ENCODE data around the gene CBLB.

The CBLB gene

DNA sequence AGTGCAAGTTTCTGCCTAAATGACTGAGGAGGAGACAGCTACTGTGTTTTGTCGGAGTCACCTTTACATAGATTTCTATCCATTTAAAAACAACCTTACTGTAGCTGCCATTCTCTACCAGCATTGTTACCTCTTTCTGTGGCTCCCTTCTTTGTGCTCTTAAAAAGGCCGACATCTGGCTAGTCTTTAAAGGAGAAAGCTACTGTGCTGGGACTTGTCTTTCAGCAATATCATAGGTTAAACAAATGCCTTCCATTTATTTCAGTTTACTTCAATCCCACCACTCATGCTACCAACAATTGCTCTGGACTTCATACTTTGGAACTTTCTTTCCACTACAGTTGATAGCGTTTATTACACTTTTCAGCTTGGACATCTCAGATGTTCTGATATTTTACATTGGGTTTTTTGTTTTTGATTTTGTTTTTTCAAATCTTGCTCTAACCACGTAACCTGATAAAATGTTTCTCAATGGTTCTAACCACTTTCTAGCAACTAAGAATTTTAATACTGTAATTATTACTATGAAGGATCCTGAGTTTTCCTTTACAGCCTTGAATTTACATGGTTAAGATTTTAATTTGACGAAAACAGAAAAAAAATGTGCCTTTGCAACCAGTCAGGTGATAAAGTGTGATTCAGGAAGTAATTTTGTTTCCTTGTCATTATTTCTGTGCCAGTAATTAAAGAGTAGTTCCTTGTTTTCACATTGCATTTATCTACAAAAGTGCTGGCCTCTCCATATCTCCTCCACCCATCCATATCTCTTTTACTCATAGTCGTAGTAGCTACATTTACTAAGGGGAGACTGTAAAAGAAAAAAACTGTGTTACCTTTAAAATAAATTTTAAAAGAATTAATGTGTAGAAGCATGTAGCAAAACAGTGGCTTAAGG, 1.3 kb upstream of the CBLB start:
- DNase-seq, result no peak

DNA sequence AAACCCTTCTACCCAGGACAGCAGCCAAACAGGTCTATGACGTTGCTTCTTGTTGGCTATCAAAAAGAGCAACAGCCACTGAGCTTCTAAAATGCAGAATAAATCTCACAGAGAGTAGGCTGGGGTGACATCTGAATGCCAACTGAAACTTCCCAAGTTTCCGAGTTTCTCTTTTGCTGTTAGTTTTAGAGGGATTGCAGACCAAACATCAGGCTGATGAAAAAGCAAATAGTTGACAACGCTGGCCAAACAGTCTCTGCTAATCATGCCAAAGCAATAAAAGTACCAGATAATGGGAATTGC, 670 bp upstream of the CBLB start:
- DNase-seq, result no peak

DNA sequence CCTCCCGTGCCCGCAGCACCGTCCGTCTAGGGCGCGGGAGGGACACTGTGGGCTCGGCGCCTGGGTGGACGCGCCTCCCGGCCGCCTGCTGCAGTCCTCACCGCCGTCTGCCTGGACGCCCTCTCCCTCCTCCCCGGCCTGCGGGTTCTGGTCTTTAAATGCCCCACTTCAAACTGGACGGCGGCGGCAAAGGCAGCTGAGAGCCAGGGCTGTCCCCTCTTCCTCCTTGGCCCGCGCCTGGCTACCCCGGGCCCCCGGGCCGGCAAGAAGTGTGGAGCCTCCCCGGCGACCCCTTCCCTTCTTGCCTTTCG, 426 bp downstream of the CBLB start:
- DNase-seq, result peak; percentile 24

DNA sequence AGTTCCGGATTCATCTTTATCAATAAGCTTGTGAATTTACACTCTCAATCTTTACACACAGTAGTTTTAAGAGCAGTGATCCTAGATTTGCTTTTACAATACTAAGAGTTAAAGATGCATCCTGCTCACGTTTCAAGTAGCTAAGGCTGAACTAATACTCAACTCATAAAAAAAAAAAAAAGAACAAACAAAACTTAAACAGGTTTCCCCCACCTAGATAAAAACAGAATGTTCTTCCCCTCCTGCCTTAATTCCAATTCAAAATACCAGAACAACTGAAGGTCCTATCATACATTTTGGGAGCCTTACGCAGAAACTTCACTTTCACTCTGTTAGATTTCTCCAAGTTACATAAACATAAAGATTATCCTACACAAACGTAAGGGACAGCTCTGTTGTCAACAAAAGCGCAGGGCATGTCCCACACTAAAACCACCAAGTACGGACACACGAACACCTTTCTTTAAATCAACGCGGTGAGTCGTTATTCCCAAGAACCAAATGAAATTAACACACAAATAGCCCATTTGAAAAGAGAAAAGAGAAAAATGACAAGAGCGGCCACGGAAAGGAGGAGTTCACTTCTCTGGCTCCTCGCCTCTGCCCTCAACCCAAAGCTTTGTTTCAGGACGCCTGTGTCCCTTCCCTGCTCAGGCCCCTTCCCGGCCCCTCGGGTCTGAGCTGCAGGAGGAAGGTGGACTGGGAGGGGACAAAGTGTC, 941 bp downstream of the CBLB start:
- DNase-seq, result no peak

DNA sequence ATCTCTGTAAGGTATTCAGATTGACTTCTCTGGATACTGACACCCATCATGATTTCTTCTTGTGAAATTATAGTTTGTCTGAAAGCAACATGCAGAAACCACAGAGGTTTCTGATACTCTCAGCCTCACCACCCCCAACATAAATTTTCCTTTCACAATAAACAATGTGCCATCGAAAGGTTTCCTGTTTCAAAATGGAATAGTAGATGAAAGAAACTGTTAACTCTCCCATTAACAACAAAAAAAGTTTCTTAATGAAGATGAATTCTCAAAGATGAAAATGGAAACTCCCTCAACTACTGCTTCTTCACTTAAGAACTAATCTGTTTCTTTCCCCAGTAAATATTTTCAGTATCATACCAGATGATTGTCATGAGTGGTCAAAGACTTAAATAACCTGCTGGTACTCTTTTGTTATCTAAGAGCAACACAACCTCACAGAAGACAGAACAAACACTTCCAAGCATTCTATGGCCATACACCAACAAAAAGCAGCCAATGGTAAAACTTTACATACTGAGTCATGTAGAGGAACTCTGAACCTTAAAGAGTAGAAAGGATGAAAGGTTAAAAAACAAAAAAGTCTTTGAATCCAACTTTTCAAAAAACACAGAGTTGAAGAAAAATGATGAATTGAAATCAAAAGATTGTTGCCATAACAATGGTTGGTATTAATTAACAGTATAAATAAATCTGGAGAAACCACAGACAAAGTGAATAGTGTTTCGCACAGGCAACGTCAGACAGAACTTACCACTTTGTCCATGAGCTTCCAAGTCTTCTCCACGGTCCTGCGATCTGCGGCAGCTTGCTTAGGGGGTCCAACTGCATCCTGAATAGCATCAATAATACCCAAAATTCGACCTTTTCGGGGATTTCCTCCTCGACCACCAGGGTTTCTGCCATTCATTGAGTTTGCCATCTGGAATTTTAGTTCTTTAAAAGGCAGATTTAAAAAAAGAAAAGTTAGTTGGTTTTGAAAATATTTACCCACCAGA, 1.9 kb downstream of the CBLB start:
- DNase-seq, result peak; percentile 17

DNA sequence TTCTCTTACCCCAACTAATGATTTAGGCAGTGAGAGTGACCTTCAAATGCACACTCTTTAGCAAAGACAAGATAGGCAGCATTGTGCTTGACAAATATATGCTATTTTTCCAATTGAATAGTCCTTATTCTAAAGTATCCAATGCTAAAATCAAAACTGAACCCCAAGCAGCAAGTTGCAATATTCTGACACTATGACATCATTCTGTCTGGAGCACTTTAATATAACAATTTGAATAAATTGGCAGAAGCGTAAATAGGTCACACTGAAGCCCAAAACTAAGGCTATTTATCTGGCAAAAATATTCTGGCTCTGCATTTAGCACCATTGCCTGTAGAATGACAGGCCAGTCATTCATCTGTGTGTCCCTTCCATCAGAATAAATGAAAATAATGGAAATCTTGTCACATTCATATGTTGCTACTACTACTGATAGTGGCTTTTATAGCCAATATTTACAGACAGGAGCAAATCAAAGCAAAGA, 2.9 kb downstream of the CBLB start:
- DNase-seq, result no peak

DNA sequence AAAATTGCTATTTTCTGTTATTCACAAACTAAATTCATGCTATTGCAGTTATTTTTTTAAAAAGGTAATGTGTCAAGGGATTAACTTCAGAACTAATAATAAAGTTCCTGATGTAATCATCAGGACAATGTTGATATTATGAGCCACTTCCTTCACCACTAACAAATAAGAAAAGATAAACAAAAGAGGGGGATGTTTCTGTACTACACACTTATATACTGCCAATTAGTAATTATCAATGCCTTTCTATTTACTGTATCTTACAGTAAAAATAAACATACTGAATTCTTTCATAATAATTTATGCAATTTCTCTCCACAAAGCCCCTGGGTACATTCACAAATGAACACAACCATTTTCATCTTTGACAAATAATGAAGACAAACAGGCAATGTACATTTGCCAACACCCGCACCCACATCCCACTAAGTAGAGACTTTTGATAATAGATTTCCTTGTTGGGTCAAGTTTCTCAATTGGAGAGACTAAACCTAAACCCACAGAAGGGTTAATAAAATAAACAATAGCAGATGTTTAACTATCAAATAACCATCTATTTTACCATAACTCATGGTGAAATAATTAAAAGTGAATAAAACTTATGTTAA, 3.7 kb downstream of the CBLB start:
- no peak for DNase-seq

DNA sequence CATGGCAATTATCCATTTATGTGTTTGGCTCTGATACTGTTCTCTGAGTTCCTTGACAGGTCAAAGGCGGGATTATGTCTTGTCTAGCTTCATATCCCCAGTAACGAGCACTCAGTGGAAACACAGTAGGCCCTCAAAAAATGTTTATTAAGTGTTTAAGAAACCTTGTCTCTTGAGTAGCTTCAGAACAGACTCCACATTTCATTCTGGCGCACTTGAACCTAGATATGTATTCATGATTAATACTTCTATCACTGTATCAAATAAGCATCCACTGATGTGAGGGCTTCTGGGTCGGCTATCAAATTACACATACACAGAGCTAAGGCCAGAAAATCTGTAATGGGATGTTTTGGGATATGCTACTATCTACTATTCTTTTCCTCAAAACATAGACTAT, 4.6 kb downstream of the CBLB start:
- no peak for DNase-seq

DNA sequence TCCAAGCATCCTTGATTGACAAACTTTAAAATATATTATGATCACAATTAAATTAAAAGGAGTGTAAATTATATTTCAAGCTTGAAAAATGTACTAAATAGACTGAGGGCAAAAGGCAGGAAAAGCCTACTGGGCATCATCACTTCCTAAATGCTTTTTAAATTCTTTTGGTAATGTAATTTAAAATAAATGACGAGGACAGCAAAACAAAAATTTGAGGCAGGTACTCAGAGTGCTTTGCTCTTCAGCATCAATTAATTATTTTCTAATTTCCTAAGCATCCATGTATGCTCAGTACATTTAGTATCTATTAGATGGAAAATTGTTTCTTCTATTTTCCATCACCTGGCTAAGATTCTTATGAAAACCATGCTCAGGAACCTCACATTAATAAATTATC, 5.2 kb downstream of the CBLB start:
- no peak for DNase-seq

DNA sequence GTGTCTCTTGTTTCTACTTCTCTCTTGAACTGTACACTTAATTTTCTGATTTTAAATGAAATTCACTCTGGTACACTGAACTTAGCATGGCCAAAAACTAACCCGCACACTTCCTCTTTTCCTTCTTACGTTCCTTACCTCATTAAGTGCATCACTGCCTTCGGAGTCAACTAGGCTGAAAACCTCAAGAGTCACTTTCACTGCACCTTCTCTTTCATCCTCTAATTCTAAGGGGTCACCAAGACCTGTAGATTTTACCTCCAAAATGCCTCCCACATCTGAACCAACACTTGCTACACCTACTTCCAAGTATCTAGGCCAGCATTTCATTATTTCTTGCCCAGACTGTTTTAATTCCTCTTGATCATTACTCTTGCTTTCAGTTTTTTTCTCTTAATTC, 6.6 kb downstream of the CBLB start:
- DNase-seq, result peak; percentile 29

DNA sequence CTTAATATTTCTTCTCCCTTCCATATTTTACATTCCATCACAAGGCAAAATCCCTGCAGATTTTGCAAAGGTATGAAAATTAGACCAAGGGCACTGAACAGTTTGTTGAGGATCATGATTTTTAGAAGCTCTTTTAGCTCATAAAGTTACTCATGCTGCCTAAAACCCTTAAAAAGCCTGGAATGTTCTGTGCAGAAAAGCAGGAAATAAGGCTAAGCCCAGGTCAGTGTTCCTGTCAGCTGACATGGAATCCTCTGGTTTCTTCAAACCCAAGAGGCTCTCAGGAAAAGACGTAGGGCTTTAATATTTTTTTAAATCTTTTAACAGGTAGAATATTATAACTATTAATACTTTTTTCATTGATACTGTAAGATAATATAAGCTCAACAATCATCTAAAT, 8.2 kb downstream of the CBLB start:
- DNase-seq, result no peak

DNA sequence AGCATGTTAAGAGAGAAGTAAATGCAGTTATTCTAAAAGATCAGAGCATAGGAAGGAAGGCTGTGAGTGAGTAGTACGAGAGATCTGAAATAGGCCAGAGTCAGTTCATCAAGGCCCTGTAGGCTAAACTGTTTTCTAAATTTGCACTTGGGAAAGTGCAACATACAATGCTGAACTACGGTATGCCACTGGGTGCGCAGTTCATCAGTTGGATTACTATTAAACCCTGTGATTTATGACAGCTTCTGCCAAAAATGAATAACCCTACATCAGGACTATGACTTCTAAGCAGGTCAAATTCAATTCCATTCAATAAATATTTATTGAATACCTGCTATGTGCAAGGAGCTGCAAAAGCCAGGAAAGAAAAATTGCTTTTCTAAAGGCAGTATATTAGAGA, 10.8 kb downstream of the CBLB start:
- DNase-seq, result no peak

DNA sequence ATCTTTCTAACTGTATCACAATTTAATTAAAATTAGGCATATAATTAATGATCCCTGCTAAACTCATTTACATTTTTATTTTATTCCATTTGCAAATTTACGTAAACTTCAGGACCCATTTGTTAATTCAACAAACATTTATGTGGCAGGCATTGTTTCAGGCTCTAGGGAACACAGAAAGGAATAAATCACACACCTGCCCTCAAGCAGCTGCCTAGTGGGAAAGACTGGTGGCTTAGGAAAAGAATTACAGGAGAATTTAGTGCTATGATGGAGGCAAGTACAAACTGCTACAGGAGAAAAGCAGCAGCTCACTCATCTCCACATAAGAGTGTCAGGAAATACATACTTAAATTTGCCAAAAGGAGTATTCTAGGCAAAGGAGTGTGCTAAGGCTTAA, 11.2 kb downstream of the CBLB start:
- no peak for DNase-seq

DNA sequence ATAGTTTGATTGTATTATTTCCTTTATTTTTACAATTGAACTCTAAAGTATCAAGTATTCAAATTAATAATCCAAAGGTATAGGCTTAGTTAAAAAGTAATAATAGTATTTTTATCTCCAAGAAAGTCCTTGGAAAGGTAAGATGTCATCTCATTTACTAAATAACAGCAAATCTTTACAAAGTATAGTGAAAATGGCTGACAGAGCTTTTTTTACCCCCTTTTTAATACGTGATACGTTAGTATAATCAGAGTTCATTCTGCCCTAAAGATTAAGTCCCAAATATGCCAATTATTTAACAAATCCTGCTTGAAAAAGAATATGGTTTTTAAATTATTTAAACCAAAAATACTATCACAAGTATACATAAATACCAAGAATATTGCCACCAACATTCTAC, 12.2 kb downstream of the CBLB start:
- DNase-seq, result no peak

DNA sequence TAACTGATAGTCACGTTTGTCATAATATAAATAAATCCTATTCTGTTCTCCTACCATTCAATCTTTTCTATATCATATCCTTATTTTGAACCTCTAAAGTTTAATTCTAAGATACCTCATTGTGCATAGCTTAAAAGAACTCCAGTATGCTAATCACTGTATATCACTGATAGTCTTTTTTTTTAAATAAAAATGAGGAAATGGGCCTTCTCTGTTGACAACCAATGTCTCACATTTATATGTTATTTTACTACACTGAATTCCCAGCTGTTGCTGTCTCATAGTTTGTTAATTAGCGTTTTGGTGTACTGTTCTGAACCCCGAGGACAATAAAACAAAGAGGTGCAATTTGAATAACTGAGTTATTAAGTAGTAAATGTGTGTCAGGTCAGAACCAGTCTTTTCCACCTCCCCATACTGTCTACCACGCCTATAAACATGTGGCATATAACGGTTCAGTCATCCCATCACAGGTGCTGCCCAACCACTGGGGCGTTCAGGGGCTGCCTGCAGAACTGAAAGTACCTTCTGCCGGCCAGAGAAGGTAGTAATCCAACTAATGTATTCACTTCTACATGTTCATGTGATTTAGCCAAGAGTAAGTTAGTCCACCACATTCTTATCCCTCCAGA, 14.9 kb downstream of the CBLB start:
- DNase-seq, result peak; percentile 73

DNA sequence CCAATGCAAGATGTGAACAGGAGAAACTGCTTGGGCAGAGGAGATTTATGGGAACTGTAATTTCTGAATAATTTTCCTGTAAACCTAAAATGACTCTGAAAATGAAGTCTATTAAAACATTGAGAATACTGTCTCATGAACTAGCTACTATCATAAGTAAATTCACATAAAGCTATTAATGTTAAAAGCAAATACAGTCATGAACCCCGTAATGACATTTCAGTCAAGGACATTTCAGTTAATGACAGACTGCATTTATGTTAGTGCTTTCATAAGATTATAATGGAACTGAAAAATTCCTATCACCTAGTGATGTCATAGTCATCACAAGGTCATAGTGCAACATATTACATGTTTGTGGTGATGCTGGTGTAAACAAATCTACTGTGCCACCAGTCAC, 17.2 kb downstream of the CBLB start:
- no peak for DNase-seq

DNA sequence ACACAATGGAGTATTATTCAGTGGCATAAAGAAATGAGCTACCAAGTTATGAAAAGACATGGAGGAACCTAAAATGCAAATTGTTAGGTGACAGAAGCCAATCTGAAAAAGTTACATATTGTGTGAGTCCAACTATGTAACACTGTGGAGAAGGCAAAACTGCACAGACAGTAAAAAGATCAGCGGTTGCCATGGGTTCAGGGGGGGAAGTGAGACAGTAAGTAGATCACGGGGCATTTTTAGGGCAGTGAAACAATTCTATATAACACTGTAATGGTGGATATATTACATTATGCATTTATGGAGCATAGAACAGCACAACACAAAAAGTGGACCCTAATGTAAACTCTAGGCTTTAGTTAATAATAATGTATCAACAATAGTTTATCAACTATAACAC, 17.6 kb downstream of the CBLB start:
- DNase-seq, result no peak

DNA sequence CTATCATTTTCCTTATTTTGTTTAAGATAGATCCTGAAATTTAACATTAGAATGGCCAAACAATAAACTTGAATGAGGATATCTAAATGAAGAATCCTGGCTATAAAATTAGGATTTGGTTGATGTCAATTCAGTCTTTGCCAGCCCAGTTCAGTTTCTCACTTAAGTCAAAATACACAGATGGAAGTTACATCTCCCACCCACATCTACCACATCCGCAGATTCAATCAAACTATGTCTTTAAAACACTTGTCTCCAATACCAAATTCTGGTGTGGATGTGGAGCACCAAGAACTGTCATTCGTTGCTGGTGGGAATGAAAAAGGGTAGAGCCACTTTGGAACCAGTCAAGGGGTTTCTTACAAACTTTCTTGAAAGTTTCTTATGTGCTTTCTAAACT, 18.2 kb downstream of the CBLB start:
- no peak for DNase-seq

DNA sequence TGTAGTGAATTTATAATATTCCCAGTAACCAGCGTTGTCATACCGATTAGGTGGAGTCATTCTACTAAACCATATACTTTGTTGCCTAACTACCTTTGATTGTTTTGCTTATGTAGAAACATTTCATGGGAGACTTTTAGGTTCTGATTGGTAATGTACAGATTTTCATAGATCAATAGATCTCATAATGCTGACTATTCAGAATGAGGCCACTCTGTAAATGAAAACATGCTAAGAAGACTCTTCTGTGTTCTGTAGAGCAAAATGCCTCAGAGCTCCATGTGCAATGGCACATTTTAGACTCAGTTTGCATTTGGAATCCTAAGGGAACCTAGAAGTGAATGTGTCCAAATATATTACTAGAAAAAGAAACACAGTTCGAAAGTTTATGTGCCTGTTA, 20.0 kb downstream of the CBLB start:
- no peak for DNase-seq

DNA sequence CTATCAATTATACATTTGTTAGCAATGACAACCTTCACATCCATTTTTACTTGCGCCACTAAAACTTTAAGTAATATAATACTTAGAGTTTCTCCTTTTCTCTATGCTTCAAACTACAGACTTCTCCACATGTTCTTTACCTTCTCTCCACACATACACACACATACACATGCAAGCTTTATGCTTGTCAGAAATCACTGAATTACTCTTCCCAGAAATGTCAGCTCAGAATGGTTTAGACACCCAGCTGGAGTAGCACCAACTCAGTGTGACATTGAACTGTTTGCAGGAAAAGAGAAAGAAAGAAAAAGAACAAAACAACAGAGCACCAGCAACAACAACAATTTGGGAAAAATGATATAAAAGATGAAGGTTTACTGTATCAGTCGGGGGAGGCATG, 20.9 kb downstream of the CBLB start:
- no peak for DNase-seq

DNA sequence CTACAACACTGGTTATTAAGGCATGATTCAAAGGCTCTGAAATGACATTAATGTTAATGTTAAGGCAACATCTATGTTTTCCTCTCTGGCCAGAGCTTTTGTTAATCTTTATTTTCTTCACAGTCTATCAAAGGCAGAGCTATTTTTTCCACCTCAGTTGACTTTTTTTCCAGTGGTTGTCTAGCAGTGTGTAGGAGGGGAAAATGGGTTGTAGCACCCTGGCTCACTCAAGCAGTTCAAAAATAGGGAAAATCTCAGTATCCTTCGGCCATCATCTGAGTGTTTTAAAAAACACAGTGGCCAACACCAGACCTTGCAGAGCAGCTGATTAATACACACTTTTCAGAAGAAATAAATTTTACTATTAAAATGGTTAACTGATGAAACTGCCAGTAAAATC, 21.4 kb downstream of the CBLB start:
- no peak for DNase-seq

DNA sequence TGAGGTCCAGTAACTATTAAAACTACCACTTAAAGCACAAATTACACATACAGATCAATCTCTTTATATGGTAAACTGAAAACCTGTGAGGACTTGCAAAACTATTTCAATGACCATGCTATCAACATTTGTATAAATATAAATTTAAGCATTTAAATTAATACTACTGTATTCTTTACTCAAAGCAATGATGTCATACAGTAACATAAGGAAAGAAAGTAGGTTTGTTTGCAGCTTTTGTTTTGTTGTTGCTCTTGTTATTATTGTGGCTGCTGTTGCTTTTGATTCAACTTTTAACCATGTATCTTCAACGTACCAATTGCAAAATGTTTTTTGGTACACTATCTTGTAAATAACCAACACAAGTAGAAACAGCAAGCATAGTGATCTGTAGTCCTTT, 22.0 kb downstream of the CBLB start:
- DNase-seq, result no peak

DNA sequence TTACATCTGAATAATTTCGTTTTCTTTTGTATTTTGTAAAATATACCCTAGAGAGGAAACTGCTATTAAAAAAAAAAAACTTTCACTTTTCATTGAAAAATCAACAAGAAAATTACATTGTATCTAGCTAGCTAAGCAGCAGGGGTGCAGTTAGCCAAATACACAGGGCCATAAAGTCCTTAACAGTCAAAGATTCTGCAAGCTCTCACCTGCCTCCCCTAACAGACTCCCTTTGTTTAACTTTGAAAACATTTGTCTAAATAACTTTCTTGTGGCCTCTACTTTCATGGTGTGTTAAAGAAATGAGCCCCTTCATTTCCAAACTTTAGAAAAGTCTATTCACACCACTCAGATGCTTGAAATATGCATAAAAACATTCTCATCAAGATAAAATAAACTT, 23.3 kb downstream of the CBLB start:
- DNase-seq, result no peak
